Measurements from ENCODE around the gene KLC1.
A peak's percentile ranks its signal among the peaks of the same experiment; 100 is the strongest.

KLC1 gene

DNA sequence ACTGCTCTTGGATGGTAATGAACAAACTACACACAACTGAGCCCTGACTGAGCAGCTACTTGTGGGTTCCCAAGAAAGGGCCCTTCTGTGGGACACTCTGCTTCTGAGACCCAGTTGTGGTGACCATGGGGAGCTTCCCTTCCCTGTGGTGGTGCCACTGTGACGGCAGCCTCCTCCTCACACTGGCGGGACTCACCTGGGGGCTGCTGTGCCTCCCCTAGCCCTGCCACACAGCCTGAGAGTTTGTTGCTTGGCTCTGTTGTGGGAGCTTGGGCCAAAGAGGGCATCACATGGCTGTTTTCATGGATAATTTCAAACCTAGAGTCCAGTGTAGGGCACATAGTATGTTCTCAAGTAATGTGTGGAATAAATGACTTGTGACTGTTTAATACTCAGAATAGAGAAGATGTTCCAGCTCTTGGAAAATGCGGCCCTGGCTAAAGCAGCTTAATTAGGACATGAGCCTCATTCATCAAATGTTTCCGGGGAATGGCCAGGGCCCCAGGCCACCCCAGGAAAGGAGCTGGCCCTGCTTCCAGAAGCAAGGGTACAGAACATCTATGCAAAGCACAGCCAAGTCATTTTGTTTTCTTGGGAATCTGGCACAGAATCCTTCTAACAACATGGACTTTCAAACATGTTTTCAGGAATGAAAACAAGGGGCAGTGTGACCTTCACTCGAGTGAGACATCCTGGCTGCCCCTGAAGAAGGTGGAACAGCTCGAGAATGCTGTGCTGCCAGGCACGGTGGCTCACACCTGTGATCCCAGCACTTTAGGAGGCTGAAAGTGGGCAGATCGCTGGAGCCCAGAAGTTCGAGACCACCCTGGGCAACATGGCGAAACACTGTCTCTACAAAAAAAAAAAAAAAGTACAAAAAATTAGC, 107.8 kb downstream of the KLC1 start:
- peak; percentile 54 for FAIRE-seq

DNA sequence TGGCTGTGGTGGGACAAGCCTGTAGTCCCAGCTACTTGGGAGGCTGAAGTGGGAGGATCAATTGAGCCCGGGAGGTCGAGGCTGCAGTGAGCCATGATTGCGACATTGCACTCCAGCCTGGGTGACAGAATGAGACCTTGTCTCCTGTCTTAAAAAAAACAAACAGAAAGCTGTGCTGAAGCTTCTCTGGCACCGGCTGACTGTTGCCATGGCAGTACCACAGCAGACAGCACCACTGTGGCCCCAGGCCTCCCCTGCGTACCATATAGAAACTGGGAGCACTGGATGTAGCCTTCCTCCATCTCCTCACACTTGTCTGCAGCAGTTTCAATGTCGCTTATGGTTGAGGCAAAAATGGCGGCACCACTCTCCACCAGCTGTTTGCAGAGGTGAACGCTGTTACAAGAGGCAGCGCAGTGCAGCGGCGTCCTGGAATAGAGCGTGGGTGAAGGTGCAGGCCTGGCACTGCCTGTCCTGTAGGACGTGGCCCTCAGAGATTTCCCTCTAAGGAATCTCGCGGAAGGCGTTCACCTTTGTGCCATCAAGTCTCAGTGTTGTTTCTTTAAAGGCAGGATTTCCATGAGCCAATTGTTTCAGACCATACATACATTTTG, 108.5 kb downstream of the KLC1 start:
- FAIRE-seq = no peak

DNA sequence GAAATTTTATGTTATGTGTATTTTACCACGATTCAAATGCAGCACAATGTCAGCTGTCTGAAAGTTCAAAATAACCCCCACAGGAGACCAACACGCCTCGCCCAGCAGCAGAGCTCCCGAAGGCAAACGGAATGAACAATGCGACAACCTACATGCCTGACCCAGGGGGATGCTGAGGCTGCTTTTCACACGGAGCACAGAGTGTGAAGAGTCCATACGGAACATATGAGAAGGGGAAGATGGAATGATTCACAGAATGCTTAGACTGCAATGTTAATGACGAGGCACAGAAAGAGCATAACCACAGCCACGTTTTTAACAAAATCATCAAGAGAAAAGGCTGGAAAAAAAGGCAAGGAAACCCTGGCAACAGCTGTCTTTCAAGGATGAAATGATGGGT, 109.2 kb downstream of the KLC1 start:
- no peak for FAIRE-seq

DNA sequence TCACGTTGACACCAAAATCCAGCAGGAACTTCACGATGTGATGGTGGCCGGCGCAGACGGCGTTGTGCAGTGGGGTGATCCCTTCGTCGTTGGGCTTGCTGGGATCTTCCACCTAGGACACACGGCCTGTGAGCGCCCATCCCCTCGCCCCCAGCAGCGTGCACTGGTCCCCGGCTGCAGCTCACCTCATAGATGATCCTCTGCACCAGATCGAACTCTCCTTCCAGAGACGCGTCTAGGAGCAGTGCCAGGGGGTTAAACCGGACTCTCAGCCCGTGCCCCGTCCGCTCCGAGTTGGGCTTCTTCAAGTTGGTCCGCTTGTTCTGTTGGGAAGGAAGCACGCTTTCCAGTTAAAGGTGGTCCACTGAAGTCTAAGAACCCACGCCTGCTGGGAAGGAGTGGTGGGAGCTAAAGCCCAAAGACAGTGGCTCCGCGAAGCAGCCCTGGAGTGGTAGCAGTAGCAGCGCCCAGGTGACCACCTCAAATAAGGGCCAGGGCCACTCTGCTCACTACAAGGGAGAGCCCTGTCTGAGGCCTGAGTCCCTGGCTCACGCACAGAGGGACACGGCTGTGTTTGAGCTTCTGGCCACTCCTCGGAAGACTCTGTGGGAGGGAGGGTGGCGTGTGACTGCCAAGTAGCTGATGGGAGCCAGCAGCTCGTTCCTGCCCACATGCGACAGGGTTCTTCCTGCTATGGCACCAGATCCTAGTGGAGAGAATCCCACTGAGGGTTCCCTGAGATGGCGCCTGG, 109.9 kb downstream of the KLC1 start:
- no peak for FAIRE-seq

DNA sequence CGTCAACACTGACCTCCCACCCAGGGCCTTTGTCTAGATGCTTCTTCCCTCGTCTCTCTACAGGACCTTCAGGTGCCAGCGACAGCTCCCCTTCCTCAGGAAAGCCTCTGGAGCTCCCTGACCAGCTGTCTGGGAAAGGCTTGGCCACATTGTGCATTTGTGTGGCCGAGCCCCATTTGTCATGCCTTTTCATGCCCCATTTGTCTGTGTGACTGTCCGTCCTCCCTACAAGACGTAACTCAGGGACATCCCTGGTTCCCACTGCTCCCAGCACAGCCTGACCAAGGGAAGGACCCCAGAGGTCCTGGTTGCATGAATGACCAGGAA, 110.4 kb downstream of the KLC1 start:
- FAIRE-seq = no peak

DNA sequence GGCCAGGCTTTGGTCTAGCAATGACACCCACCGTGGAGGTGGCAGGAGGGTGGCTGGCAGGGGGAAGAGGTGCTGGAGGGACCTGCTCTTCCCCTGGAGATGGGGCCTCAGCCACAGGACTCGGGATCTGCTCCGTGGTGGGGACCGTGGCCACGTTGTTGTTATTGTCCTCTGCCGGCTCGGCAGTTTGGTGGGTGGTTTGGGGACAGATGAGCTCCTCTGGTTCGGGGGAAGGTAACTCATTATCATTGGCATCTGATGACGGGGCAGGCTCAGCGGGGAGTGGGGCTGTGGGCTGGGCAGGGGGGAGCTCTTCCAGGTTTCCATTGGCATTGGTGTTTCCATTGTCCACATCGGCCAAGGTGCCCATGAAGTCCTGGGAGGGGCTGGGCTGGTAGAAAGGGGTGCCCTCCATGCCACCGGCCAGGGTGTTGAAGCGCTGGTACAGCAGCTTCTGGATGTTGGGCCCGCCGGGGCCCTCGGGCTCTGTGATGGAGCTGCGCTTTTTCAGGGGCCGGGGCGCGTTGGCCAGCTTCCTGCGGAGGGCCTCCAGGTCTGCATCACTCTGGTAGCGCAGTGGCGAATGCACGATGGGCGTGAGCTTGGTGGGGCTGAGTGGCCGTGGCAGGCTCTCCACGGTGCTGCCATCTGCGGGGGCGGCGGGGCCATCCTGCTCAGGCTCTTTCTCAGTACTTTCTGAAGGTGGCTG, 110.9 kb downstream of the KLC1 start:
- FAIRE-seq = no peak

DNA sequence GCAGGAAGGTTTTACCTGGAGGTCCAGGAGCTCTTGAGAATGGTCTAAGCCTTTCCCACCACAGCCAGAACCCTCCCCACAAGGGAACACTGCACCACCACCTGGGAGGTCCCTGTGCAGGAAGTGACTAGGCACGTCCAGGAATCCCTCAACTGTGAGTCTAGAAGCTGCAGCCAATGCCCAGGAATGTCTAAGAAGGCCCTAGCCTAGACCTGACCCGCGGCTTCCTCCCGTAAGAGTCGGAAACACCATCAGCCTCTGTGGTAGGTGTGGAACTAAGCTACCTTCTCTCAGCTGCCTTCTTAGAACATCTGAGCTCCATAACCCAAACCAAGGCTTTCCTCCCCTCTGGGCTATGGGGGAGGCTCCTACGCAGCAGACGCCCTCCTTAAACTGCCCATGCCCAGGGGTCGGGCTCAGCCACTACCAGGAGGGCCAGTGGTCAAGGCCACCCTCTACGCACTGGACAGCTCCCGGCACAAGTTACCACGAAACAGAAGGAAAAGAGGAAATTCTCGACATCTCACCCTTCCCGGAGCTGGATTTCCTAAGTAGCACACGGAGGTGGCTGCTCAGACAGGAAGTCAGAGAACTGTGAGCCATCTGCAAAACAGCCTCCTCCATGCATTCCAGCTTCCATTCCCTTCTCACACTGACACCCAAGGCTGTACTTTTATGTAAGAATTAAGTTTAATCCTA, 112.1 kb downstream of the KLC1 start:
- FAIRE-seq = no peak

DNA sequence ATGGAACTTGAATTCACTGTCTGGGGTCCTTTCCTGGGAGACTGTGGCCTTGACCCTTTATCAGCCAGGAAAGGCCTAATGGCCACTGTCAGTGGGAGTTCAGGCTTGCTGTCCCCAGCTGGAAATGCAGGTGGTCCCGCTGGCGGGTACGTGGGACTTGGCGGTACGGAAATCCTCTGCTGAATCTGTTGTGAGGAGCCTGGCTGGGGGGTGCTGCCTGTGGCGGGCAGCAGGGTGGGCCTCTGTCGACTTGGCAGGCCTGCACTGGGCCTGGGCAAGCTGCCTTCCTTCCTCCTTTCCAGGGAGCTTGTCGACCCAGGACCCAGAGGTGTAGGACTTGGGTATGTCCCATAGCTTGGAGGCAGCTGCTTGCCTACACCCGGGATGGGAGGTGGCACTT, 112.9 kb downstream of the KLC1 start:
- FAIRE-seq = no peak

DNA sequence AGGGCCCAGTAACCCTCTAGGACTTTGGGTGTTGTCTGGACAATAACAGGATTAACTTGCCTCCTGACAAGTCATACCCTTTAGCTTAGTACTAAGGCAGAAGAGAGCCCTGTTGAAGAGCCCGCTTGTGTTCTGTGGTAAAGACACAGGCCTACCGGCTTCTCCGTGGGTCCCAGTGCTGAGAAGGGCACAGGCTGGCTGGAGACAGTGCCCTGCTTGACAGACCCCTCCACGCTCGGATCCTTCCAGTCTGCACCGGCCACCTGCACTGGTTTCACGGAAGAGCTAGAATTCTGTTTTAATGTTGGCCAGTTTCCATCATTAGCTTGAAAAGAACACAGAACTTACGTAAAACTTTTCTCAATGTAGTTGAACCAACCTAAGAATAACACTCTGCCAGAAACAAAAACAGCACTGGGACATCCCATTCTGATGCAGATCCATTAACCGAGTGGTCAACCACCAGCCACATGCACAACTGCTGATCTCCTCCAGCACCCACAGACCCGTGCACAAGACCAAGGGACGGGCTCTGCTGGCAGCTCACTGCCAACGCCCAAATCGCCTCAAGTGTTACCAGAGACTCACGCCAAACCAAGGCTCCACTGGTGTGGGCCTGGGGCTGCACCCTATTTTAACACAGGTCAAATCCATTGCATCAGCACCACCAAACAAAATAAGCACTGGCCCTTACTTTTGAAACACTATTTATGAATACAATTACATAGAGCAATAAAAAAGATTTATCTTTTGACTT, 113.7 kb downstream of the KLC1 start:
- no peak for FAIRE-seq

DNA sequence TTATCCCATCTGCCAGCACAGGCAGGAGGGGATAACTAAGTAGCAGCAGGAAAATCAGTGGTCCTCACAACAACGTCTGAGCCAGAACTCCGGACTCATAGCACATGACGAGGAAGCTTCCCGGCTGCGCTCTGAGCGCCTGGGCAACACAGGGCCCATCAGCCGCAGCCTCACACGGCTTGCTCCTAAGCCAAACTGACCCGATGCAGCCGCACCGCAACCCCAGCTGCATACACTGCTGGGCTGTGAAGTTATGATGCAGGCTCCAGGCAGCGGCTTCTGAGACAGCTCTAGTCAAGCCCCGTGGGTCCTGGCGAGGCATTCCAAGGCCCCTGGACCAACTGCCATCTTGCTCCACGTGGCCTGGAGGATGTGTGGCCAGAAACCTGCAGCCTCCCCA, 114.7 kb downstream of the KLC1 start:
- no peak for FAIRE-seq

DNA sequence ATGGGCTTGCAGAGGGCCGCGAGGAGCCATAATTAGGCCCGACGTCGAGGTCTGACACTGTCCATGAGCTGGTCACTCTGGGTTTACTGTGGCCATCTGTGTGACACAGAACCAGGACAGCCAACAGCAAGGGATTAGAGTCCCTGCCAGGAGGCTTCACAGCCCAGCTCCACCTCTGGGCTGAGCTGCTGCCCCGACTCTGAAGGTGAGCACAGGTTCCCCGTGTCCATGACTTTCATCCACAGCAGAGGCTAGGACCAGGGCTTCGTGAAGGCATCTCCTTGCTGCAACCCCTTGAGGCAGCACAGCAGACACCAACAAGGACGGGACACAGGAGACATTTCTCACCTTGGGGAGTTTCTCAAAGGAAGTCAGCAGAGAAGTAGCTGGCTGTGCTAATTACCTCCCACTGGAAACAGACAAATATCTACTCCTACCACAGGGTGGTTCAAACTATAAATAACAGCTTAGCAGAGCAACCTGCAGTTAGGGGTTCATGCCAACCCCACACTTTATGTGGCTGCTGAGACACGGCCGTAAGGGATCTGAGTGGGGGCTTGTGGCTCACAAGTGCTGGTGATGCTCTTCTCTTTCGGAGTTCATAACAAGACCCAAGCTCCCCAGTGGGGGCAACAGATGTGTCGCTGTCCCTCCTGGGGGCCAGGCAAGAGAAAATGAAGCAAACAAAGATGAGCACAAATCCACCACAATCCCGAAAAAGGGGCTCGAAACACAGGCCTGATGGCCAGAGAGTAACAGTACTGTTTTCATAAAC, 115.8 kb downstream of the KLC1 start:
- FAIRE-seq = no peak

DNA sequence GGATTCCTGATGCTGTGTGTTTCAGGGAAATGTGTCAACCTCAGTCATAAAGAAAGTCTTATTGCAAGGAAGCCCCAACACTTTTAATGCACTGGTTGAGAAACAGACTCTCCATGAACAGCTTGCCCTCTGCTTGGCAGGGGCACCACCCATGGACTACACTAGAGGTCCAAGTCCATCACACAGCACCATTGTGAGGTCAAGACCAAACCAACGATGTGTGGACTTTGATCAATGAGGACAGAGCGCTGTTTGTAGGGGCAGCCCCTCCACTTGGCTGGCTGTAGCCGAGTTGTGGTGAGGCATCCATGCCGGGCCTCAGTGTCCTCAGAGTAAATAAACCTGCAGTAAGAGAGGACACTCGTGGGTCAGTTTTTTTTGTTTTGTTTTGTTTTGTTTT, 116.4 kb downstream of the KLC1 start:
- FAIRE-seq = no peak

DNA sequence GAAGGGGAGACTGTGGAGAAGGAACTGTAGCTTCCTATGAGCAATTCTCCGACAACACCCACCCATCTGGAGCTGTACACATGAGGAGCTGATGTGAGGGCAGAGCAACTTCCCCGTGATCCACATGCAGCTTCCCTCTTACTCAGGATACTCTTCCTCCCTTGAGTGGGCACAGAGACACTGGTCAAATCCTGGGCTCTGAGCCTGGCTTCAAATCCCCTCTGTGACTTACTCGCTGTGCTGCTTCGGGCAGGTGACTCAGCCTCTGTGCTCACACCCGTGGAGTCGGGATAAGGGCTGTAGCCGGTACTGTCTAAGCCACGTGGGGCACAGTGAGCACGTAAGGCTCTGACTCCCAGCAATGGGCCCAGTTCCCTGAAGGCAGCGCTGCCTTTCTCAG, 117.7 kb downstream of the KLC1 start:
- no peak for FAIRE-seq

DNA sequence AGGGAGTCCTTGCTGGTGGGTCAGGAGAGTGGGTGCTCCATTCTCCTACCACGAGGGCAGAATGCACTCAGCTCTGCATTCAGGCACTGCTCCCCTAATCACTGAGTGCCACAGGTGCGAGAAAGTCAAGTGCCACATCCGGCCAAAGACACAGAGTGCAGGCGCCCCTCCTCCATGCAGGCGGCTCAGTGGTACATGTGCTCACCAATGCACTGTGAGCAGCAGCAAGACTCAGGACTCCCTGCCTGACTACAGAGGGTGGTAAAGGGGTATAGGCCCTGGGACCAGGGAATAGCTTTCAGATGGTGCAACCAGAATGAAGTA, 119.5 kb downstream of the KLC1 start:
- FAIRE-seq = no peak

DNA sequence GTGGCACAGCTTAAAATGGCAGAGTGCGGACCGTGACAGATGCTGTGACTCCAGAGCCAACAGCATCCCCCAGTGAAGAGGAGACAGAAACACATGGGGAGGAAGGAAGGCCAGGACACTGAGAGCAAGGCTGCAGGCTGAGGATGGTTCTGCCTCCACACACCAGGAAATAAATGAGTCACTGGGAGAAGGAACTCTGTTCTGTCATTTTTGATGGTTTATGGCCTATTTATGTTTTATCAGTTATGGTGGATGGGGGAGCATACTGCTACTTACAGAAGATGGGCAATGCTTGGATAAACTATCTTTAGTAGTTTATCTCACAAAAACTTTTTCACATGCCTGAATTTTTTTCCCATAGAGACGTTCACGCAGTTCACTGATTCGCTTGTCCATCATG, 120.4 kb downstream of the KLC1 start:
- no peak for FAIRE-seq

DNA sequence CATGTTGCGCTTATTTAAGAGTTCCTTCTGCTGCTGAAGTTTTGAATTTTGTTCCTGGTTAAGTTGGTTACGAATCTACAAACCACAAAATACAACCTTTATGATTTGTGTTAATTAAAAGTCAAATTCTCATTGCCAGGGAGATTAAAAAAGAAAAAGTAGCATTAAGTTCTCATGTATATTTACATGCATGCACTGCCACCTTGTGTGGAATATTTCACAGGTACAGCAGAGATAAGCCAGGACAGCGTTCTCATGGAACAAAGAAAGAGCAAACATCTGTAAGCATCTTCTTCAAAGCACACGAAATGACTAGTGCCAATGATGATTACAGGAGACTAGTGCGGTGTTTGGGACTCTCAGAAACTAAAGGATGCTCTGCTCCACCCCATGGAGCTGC, 120.8 kb downstream of the KLC1 start:
- no peak for FAIRE-seq

Data from endometrium (tissue), 2 donors.